SK-N-SH treated with all-trans-retinoic acid at 6 μM for 48 hours (cell line): ENCODE results near the gene KHDRBS2.

ENCODE experiments used
- CREB5 ChIP-seq: fragments of 250-450 bp; sonication (Bioruptor Pico); IDR thresholded peaks from 2 replicates; pipeline ENCODE4 v1.5.1; 2020; ENCODE audit warnings: low read depth, mild to moderate bottlenecking, moderate library complexity
- CSDC2 ChIP-seq: fragments of 250-450 bp; sonication (Bioruptor Pico); IDR thresholded peaks from 2 replicates; pipeline ENCODE4 v1.5.0; 2020; ENCODE audit warnings: mild to moderate bottlenecking, moderate library complexity
- ESRRG ChIP-seq: fragments of 250-450 bp; sonication (Bioruptor Pico); IDR thresholded peaks from 2 replicates; pipeline ENCODE4 v1.6.1; 2021; ENCODE audit warnings: mild to moderate bottlenecking
- ISL1 ChIP-seq: fragments of 250-450 bp; sonication (Bioruptor Pico); IDR thresholded peaks from 2 replicates; pipeline ENCODE4 v2.1.2; 2022; ENCODE audit warnings: mild to moderate bottlenecking, moderate library complexity
- OSR1 ChIP-seq: fragments of 250-450 bp; sonication (Bioruptor Pico); IDR thresholded peaks from 2 replicates; pipeline ENCODE4 v1.8.0; 2022; ENCODE audit warnings: moderate library complexity, mild to moderate bottlenecking, inconsistent platforms
- PATZ1 ChIP-seq: fragments of 250-450 bp; sonication (Bioruptor Pico); IDR thresholded peaks from 2 replicates; pipeline ENCODE4 v1.8.0; 2020; ENCODE audit warnings: mild to moderate bottlenecking, moderate library complexity, borderline replicate concordance
- PPARA ChIP-seq: fragments of 250-450 bp; sonication (Bioruptor Pico); IDR thresholded peaks from 2 replicates; pipeline ENCODE4 v1.5.0; 2020; ENCODE audit warnings: mild to moderate bottlenecking, borderline replicate concordance
- RARB ChIP-seq: fragments of 250-450 bp; sonication (Bioruptor Pico); IDR thresholded peaks from 2 replicates; pipeline ENCODE4 v1.8.0; 2021; ENCODE audit warnings: mild to moderate bottlenecking, moderate library complexity
- TCF4 ChIP-seq: fragments of 250-450 bp; sonication (Bioruptor Pico); IDR thresholded peaks from 2 replicates; pipeline ENCODE4 v1.8.0; 2021; ENCODE audit warnings: mild to moderate bottlenecking, moderate library complexity, borderline replicate concordance
- TSHZ2 ChIP-seq: fragments of 250-450 bp; sonication (Bioruptor Pico); IDR thresholded peaks from 2 replicates; pipeline ENCODE4 v1.5.0; 2020; ENCODE audit warnings: mild to moderate bottlenecking, moderate library complexity
- ZFP3 ChIP-seq: fragments of 250-450 bp; sonication (Bioruptor Pico); IDR thresholded peaks from 2 replicates; pipeline ENCODE4 v1.5.0; 2020; ENCODE audit warnings: mild to moderate bottlenecking, moderate library complexity

- TF ChIP-seq CSDC2 (CRISPR knock-in tag): no peak
- TF ChIP-seq TCF4 (CRISPR knock-in tag): no peak
- no peak for TF ChIP-seq PATZ1 (CRISPR knock-in tag)
- TF ChIP-seq RARB (CRISPR knock-in tag): no peak
- TF ChIP-seq OSR1 (CRISPR knock-in tag): no peak
- TF ChIP-seq PPARA: no peak
- no peak for TF ChIP-seq ESRRG (CRISPR knock-in tag)
- TF ChIP-seq ZFP3 (CRISPR knock-in tag): no peak
- TF ChIP-seq TSHZ2 (CRISPR knock-in tag): no peak
- no peak for TF ChIP-seq CREB5 (CRISPR knock-in tag)
- no peak for TF ChIP-seq ISL1 (CRISPR knock-in tag)
These were observed 636.2 kb downstream of the KHDRBS2 start for GRCh38 chr6:61649845-61650244.
